GM12874 (cell line): Measurements from ENCODE around the gene ITM2C.

ENCODE experiments used
- TF ChIP-seq, protein P1 (sequence below): IDR thresholded peaks from 2 replicates; pipeline ENCODE4 v1.5.1; 2011; ENCODE audit warnings: low read depth, mild to moderate bottlenecking, control low read depth, low read length, moderate library complexity; ENCODE audit not compliant: insufficient read depth

ITM2C gene

DNA sequence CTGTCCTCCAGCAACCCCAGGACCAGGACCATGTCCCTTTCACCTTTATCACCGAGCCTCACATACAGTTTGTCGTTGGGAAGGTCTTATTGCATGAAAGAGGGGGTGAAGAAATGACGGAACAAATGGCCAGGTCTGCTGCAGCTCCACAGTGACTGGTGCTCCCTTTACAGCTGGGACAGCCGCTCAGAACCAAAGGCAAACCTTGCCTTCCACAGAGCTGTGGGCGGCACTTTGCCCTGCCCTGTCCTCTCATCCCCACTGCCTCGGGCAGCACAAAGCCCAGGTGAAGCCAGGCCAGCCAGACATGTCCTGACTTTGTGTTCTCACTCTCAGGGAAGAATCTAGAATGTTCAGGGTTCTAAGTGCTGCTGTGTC is 59.3 kb downstream of the ITM2C start:
- TF ChIP-seq, protein P1, sequence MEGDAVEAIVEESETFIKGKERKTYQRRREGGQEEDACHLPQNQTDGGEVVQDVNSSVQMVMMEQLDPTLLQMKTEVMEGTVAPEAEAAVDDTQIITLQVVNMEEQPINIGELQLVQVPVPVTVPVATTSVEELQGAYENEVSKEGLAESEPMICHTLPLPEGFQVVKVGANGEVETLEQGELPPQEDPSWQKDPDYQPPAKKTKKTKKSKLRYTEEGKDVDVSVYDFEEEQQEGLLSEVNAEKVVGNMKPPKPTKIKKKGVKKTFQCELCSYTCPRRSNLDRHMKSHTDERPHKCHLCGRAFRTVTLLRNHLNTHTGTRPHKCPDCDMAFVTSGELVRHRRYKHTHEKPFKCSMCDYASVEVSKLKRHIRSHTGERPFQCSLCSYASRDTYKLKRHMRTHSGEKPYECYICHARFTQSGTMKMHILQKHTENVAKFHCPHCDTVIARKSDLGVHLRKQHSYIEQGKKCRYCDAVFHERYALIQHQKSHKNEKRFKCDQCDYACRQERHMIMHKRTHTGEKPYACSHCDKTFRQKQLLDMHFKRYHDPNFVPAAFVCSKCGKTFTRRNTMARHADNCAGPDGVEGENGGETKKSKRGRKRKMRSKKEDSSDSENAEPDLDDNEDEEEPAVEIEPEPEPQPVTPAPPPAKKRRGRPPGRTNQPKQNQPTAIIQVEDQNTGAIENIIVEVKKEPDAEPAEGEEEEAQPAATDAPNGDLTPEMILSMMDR: no peak

DNA sequence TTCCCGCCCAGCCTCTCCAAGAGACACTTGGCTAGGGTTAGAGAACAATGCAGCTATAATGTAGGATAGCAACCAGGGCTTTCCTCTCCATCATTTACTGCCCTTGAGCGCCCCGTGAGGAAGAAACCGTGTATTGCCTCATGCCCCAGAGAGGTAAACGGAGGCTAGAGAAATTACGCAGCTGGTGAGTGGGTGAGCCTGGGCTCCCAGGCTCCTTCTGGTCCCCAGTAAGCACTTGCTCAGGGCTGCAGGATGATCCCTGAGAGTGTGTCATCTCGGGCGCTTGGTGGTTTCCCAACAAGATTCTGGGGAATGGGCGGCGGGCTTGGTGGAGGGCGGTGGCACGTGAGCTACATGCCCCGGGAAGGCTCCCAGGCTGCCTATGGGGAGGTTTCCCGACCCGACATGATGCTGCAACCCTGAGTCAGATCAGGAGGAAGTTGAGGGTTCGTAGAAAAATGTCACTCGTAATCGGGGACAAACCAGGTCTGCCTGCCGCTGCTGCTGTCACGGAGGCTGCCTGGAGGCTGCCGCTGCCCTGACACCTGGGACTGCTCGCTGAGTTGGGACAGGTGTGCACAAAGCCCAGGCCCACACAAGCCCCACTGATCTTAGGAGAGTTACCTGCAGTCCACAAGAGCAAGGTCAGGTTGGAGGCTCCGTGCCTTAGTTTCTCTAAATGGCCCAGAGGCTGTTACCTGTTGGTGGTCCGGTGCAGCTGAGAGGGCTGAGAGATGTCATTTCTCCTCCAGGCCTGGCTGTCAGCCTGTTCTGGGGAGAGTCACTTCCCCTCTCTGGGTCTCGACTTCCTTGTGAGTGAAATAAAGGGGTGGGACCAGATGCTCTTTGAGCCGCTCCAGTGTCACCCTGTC is 60.0 kb downstream of the ITM2C start, which contains the start of gene GPR55:
Gene GPR55 (minus strand): TSS at position 773 of the 872 bp plus-strand sequence. CDS start 14,280 bp downstream, outside the sequence.
- TF ChIP-seq, protein P1: peak; percentile 78

DNA sequence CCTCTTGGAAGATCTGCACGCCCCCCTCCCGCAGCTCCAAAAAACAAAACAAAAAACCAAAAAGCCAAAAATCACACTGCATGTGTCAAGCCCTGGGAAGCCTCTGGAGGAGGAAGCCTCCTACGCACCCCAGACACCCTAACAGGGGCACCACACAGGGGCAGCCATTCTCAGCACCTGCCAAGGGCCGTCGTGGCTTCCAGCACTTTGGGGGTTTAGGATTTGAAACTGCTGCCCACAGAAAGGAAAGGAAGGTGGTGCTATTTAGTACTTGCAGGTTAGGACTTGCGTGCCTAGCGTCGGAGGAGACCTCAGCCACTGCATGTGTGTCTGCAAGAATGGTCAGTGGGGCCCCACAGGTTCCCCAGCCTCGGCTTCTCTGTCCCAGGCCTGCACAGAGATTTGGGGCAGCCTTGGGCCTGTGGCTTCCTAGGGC is 60.7 kb downstream of the ITM2C start:
- TF ChIP-seq, protein P1: 0 out of 2 replicates have a peak, but pooled peaks have one; percentile 2

DNA sequence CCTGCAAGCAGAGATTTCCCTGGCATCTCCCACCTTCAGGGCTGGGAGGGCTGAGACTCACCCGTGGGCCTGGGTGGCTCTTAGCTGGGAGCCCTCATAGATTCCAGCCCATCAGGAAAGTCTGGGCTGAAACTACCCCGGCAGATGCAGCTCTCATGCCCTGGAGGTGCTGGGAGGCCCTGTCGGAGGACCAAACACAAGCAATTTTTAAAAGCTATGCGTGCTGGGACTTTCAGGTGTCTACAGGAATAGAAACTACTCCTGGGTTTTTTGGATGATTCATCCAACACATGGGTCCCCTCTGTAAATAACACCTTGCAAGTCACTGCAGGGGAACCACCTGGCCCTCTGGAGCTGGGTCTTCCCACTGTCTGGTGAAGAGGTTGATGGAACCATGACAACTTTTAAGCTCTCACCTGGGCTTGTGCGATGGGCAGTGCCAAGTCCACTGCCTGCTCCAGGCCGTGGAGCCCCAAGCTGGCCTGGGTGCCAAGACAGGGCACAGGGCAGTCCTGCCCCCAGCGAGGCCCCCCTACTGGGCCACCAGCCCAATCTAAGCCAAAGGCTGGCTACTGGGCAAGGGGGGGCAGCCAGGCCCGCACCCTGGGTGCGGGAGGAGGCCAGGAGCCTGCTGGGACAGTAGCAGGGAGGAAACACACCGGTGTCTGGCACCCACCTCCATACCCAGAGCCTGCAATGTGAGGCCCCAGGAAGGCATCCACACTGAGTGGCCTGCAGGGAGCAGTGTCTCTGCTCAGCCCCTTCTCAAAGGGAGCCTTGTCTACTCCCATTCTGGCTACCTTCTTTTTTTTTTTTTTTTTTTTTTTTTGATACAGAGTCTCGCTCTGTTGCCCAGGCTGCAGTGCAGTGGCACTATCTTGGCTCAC is 61.4 kb downstream of the ITM2C start:
- TF ChIP-seq, protein P1: peak; percentile 48

DNA sequence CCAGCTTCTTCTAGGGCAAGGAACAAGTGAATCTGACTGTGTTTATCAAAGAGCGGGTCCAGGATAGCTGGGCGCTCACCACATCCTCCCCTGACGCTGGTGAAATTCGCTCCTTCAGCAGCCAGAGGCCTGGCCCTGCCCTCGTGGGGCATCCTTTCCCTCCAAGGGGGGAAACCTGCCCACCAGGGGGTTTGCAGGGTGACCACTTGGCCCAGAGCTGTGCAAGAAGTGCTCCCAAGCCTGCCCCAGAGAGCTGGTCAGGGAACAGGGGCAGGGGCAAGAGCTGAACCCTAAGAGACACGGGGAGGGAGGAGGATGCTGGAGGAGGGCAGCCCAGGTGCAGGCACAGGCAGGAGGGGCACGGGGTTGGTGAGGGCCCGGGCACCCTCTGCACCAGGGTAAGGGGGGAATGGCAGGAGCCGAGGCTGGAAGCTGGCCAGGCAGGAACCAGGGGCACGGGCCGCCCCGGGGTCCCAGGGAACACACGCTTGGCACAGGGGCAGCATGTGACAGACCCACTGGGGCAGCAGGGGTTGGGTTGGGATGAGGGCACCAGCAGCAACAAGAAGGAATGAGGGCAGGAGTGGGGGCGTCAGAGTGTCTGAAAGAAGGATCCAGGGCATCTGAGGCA is 63.1 kb downstream of the ITM2C start:
- TF ChIP-seq, protein P1: no peak
